ENCODE data around the gene CSNK2A2. TPM values are rescaled to one million over a fixed set of nuclear protein-coding genes. Genes with fewer than 3 reads are reported as not detected.
A peak's percentile ranks its signal among the peaks of the same experiment; 100 is the strongest.

CSNK2A2 gene
- total and polyA plus RNA-seq, 5 donors = 20.6 to 36.7 (median 32.4) TPM

DNA sequence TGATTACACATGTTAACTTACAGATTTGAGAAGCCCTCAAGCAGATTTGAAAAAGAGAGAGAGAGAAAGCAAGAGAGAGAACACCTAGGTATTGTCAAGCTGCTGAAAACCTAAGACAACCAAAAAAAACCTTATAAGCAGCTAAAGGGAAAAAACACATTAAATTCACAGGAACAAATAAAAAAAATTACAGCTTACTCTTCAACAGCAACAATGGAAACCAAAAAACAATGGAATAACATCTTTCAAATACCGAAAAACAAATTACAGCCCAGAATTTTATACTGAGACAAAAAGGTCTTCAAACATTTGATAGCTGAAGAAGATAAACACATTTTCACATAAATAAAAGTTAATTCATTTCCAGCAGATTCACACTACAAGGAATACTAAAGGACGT is 60.3 kb downstream of the CSNK2A2 start:
- ATAC-seq = no peak
- H3K27me3 ChIP-seq (ENCODE audit: control insufficient read depth, insufficient read depth) = no peaks in the 10 kb centered on the region
- no peak overlapping the region for H3K4me3 ChIP-seq (ENCODE audit: low read length)
- intact Hi-C loops (cut with DNase I) = loop anchor here in 1 of 4 donors (10.0 kb wide), 1 partner anchor 47 kb away; no protein-coding TSS in a partner anchor
- no peak overlapping the region for H3K27ac ChIP-seq (ENCODE audit: low read length)
- no peaks in the 10 kb centered on the region for H3K4me1 ChIP-seq (ENCODE audit: control insufficient read depth, insufficient read depth, low read length)
- no peaks in the 10 kb centered on the region for H3K9me3 ChIP-seq (ENCODE audit: control insufficient read depth, low read length)
- 91% methylated on average over 2 of the region's 2 CpGs for WGBS
- DNase-seq = no peak

DNA sequence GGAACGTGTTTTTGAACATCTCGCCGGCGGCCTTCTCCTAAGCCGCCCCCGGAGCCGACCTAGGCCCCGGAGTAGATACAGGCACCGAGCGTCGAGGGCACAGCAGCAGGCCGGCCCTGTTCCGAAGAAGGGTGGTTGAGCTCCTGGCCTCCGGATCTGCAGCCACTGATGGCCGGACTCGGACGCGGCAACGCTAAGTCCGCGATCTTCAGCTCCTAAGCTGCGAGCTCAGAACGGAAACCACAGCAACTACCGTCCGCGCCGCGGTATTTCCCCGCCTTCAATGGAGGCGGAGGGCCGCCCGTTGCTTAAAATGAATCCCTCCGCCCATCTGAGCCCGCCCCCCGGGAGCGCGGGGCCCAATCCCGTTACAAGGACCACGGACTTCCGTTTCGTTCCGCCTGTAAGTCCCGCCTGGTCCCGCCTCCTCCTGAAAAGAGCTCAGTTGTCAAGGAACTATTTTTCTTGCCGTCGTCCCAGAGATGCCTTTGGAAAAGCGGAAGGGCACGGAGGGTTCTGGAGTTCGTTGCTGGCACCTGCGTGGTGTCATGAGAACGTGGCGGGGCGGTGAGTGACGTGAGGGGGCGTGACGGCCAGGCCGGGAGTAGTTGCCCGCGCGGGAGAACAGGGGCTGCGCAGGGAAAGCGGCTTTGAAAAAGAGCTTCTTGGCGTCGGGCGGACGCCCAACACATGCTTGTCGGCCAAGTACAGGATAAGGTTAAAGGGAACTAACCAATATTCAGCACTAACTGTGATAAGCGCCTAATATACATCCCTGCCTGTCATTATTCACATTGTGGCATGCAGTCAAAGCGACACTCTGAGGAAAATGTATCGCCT is 68.6 kb downstream of the CSNK2A2 start, which contains the start of gene CFAP20:
CFAP20 (minus strand) TSS at position 285 of the 840 bp plus-strand sequence; CDS start at position 19, 266 bp downstream.
- H3K27me3 ChIP-seq (ENCODE audit: control insufficient read depth, insufficient read depth) = no peaks in the 10 kb centered on the region
- H3K27ac ChIP-seq (ENCODE audit: low read length) = peak within 1 kb of the TSS; percentile 89
- no peaks in the 10 kb centered on the region for H3K9me3 ChIP-seq (ENCODE audit: control insufficient read depth, low read length)
- ATAC-seq = peak; percentile 97 to 98
- DNase-seq = peak; percentile 99
- 2% methylated on average over 70 of the region's 70 CpGs for WGBS
- H3K4me3 ChIP-seq (ENCODE audit: low read length) = peak within 1 kb of the TSS; percentile 99
- peaks cover 3% of the 10 kb centered on the region for H3K4me1 ChIP-seq (ENCODE audit: control insufficient read depth, insufficient read depth, low read length)
- intact Hi-C loops (cut with DNase I) = no loop called here

DNA sequence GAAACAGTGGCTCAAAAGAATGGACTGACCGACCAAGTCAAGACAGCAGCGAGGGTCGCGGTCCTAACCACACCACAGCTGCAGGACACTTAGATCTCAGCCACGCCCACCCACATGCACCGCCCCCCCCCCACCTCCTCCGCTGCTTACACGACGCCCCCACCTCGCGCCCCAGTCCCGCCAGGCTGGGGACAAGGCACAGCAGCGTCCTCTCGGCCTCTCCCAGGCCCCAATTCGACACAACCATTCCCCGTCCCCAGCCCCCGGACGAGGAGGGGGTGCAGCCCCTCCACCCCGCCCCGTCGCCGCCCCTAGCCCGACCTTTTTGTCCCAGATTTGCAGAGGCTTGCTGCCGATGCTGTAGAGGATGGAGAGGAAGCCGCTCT is 69.2 kb downstream of the CSNK2A2 start:
- Histone ChIP-seq H3K4me1 (ENCODE audit: control insufficient read depth, insufficient read depth, low read length) (peaks cover 3% of the 10 kb centered on the region), H3K27ac (ENCODE audit: low read length) (peak overlapping the region; percentile 89), H3K4me3 (ENCODE audit: low read length) (peak overlapping the region; percentile 99), H3K9me3 (ENCODE audit: control insufficient read depth, low read length) (no peaks in the 10 kb centered on the region), H3K27me3 (ENCODE audit: control insufficient read depth, insufficient read depth) (no peaks in the 10 kb centered on the region)
- under 1% methylated on average over 25 of the region's 25 CpGs for WGBS
- intact Hi-C loops (cut with DNase I) = no loop called here
- ATAC-seq (peak; percentile 9 to 10), DNase-seq (peak; percentile 25 to 67 (median 63))

DNA sequence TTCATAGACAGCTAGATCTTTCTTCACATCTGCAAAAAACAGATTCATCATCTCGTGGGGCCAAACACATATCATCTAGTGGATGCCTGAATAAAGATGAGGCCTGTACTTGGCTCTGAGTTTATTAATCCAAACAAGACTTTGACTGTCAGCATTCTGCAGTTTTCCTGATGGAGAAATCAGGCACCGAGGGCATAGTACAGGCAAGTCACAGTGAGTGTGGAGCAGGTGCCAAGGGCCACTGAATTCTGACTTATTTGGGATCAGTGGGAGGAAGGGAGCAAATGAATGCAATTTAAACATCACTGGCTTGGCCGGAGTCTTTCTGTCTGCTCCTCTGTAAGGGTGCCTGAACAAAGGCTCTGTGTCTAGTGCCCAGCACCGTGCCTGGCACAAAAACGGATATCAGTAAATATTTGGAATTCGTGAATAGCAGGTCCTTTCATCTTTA is 69.7 kb downstream of the CSNK2A2 start:
- peaks cover 3% of the 10 kb centered on the region for H3K4me1 ChIP-seq (ENCODE audit: control insufficient read depth, insufficient read depth, low read length)
- intact Hi-C loops (cut with DNase I) = no loop called here
- H3K27ac ChIP-seq (ENCODE audit: low read length) = peak overlapping the region; percentile 57
- H3K27me3 ChIP-seq (ENCODE audit: control insufficient read depth, insufficient read depth) = no peaks in the 10 kb centered on the region
- 2% methylated on average over 6 of the region's 6 CpGs for WGBS
- DNase-seq (no peak), ATAC-seq (no peak)
- no peaks in the 10 kb centered on the region for H3K9me3 ChIP-seq (ENCODE audit: control insufficient read depth, low read length)
- H3K4me3 ChIP-seq (ENCODE audit: low read length) = peak overlapping the region; percentile 99

GRCh38 chr16:58127634-58128033 is 70.3 kb downstream of the CSNK2A2 start:
- H3K4me1 ChIP-seq (ENCODE audit: control insufficient read depth, insufficient read depth, low read length) = peaks cover 3% of the 10 kb centered on the region
- H3K9me3 ChIP-seq (ENCODE audit: control insufficient read depth, low read length) = no peaks in the 10 kb centered on the region
- WGBS = 7% methylated on average over 4 of the region's 4 CpGs
- no peaks in the 10 kb centered on the region for H3K27me3 ChIP-seq (ENCODE audit: control insufficient read depth, insufficient read depth)
- ATAC-seq = no peak
- DNase-seq = no peak
- intact Hi-C loops (cut with DNase I) = loop anchor here in 1 of 4 donors (2.0 kb wide), 1 partner anchor 103 kb away; the partner anchor contains the start of gene MMP15
- H3K4me3 ChIP-seq (ENCODE audit: low read length) = peak overlapping the region; percentile 99
- H3K27ac ChIP-seq (ENCODE audit: low read length) = peak overlapping the region; percentile 68

DNA sequence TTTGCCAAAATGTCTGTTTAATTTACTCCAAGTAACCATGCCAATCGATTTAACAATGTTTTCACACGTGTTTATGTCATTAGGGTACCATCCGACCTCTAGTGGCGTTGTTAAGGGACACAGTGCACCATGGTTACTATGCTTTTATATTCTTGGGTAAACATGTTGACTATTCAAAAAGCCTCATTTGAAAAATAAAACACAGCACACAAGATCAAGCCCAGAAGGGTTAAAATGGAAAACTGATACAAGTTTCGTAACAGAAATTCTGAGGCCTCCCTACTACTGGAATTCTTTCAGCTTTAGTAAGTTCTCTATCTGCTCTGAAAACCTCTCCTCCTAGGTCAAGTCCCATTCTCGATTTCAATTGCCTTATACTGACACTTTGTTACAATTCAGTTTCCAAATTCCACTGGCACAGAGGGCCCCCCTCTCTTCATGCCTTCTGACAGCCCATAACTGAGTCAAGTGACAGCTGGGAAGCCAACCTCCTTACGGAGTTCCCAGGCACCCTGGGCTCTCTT is 70.8 kb downstream of the CSNK2A2 start:
- no peak for DNase-seq
- intact Hi-C loops (cut with DNase I) = loop anchor here in 1 of 4 donors (2.0 kb wide), 1 partner anchor 102 kb away; the partner anchor contains the start of gene MMP15
- Histone ChIP-seq H3K4me1 (ENCODE audit: control insufficient read depth, insufficient read depth, low read length) (peaks cover 3% of the 10 kb centered on the region), H3K9me3 (ENCODE audit: control insufficient read depth, low read length) (no peaks in the 10 kb centered on the region), H3K27me3 (ENCODE audit: control insufficient read depth, insufficient read depth) (no peaks in the 10 kb centered on the region), H3K27ac (ENCODE audit: low read length) (peak overlapping the region; percentile 68), H3K4me3 (ENCODE audit: low read length) (peak overlapping the region; percentile 99)
- ATAC-seq = no peak
- 7% methylated on average over 7 of the region's 7 CpGs for WGBS

GRCh38 chr16:58126451-58126961 is 71.4 kb downstream of the CSNK2A2 start:
- H3K9me3 ChIP-seq (ENCODE audit: control insufficient read depth, low read length) = no peaks in the 10 kb centered on the region
- no peaks in the 10 kb centered on the region for H3K27me3 ChIP-seq (ENCODE audit: control insufficient read depth, insufficient read depth)
- peaks cover 3% of the 10 kb centered on the region for H3K4me1 ChIP-seq (ENCODE audit: control insufficient read depth, insufficient read depth, low read length)
- peak overlapping the region; percentile 25 for H3K4me3 ChIP-seq (ENCODE audit: low read length)
- H3K27ac ChIP-seq (ENCODE audit: low read length) = peak overlapping the region; percentile 75
- intact Hi-C loops (cut with DNase I) = loop anchor here in 1 of 4 donors (2.0 kb wide), 1 partner anchor 102 kb away; the partner anchor contains the start of gene MMP15
- DNase-seq (no peak), ATAC-seq (no peak)
- 27% methylated on average over 4 of the region's 4 CpGs for WGBS

DNA sequence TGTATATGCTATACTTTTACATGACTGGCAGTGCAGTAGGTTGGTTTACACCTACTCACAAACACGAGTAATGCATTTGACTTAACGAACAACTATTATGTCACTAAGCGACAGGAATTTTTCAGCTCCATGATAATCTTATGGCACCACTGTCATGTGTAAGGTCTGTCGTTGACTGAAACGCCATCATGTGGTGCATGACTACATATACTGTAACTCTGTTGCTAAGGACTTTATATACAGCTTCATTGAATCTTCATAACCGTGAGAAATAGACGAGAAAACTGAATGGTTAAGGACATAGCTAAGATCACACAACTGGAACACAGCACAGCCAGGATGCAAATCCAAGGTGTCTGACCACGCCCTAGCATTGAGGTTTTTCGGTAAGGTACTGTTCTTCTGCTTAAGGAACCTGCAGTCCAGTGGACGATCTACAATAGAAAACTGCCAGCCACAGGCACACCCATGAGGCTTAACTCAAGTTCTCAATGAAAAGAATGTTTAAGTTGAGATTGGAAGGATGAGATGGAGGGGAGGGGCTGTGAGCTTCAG is 72.0 kb downstream of the CSNK2A2 start:
- no peaks in the 10 kb centered on the region for H3K27me3 ChIP-seq (ENCODE audit: control insufficient read depth, insufficient read depth)
- peak overlapping the region; percentile 25 for H3K27ac ChIP-seq (ENCODE audit: low read length)
- no peak for ATAC-seq
- DNase-seq = no peak
- no peaks in the 10 kb centered on the region for H3K9me3 ChIP-seq (ENCODE audit: control insufficient read depth, low read length)
- 43% methylated on average over 10 of the region's 10 CpGs for WGBS
- H3K4me1 ChIP-seq (ENCODE audit: control insufficient read depth, insufficient read depth, low read length) = peaks cover 6% of the 10 kb centered on the region
- intact Hi-C loops (cut with DNase I) = loop anchor here in 1 of 4 donors (2.0 kb wide), 1 partner anchor 101 kb away; the partner anchor contains the start of gene MMP15
- no peak overlapping the region for H3K4me3 ChIP-seq (ENCODE audit: low read length)

DNA sequence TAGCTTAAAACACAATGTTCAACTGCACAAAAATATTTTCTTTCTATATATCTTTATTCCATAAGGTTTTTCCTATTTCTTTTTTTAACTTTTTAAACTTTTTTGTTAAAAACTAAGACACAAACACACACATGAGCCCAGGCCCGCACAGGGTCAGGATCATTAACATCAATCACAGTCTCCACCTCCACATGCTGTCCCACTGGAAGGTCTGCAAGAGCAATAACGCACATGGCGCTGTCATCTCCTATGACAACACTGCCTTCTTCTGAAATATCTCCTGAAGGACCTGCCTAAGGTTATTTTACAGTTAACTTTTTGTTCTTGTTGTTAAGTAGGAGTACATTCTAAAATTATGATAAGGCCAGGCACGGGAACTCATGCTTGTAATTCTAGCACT is 72.9 kb downstream of the CSNK2A2 start:
- intact Hi-C loops (cut with DNase I) = no loop called here
- 68% methylated on average over 4 of the region's 4 CpGs for WGBS
- Histone ChIP-seq H3K9me3 (ENCODE audit: control insufficient read depth, low read length) (no peaks in the 10 kb centered on the region), H3K4me3 (ENCODE audit: low read length) (no peak overlapping the region), H3K4me1 (ENCODE audit: control insufficient read depth, insufficient read depth, low read length) (peaks cover 9% of the 10 kb centered on the region), H3K27me3 (ENCODE audit: control insufficient read depth, insufficient read depth) (no peaks in the 10 kb centered on the region), H3K27ac (ENCODE audit: low read length) (no peak overlapping the region)
- ATAC-seq (no peak), DNase-seq (no peak)

GRCh38 chr16:58124601-58124915 is 73.3 kb downstream of the CSNK2A2 start:
- Histone ChIP-seq H3K4me3 (ENCODE audit: low read length) (no peak overlapping the region), H3K27me3 (ENCODE audit: control insufficient read depth, insufficient read depth) (no peaks in the 10 kb centered on the region), H3K27ac (ENCODE audit: low read length) (no peak overlapping the region), H3K9me3 (ENCODE audit: control insufficient read depth, low read length) (no peaks in the 10 kb centered on the region), H3K4me1 (ENCODE audit: control insufficient read depth, insufficient read depth, low read length) (peaks cover 9% of the 10 kb centered on the region)
- WGBS = 40% methylated on average over 1 of the region's 1 CpG
- intact Hi-C loops (cut with DNase I) = no loop called here
- ATAC-seq = no peak
- no peak for DNase-seq

All from right cardiac atrium (tissue), 5 donors.